Loucy (cell line): Measurements from ENCODE around the gene ANG.

Experiments
- H2AFZ ChIP-seq: fragments of 200-600 bp; sonication (generic); 2 replicates; pipeline ENCODE4 v1.6.0; 2016; ENCODE audit warnings: antibody characterized with exemption, mild to moderate bottlenecking, low read length, moderate library complexity
- H3F3A ChIP-seq: fragments of 200-600 bp; 2 replicates; pipeline ENCODE4 v1.6.0; 2016; ENCODE audit warnings: antibody characterized with exemption, low read depth, mild to moderate bottlenecking
- H3K27me3 ChIP-seq: fragments of 200-600 bp; sonication (generic); 2 replicates; pipeline ENCODE4 v1.6.1; 2014; ENCODE audit warnings: low read length, mild to moderate bottlenecking; ENCODE audit not compliant: insufficient read depth, poor library complexity, severe bottlenecking
- H3K36me3 ChIP-seq: fragments of 200-600 bp; sonication (generic); 2 replicates; pipeline ENCODE4 v1.6.1; 2016; ENCODE audit warnings: low read length; ENCODE audit not compliant: insufficient read depth
- H3K4me1 ChIP-seq: fragments of 200-600 bp; sonication (generic); 2 replicates; pipeline ENCODE4 v1.5.1; 2014; ENCODE audit warnings: low read length, mild to moderate bottlenecking; ENCODE audit not compliant: insufficient read depth, poor library complexity, severe bottlenecking
- H3K4me2 ChIP-seq: fragments of 200-600 bp; sonication (generic); 2 replicates; pipeline ENCODE4 v1.6.0; 2014; ENCODE audit warnings: antibody characterized with exemption, low read length, low read depth, mild to moderate bottlenecking; ENCODE audit not compliant: poor library complexity, severe bottlenecking
- H3K4me3 ChIP-seq: fragments of 200-600 bp; sonication (generic); 2 replicates; pipeline ENCODE4 v1.5.1; 2014; ENCODE audit warnings: low read length, mild to moderate bottlenecking, mixed read lengths; ENCODE audit not compliant: poor library complexity, severe bottlenecking
- H3K79me2 ChIP-seq: fragments of 200-600 bp; sonication (generic); 2 replicates; pipeline ENCODE4 v1.6.1; 2014; ENCODE audit warnings: low read length; ENCODE audit not compliant: insufficient read depth
- H3K9ac ChIP-seq: fragments of 200-600 bp; sonication (generic); 2 replicates; pipeline ENCODE4 v1.6.0; 2014; ENCODE audit warnings: mild to moderate bottlenecking, low read depth, low read length, moderate library complexity; ENCODE audit not compliant: poor library complexity, severe bottlenecking
- H3K9me2 ChIP-seq: fragments of 200-600 bp; sonication (generic); replicated peaks from 2 replicates; pipeline ENCODE4 v1.6.1; 2016; ENCODE audit warnings: low read depth, low read length, mixed read lengths
- H3K9me3 ChIP-seq: fragments of 200-600 bp; sonication (generic); 2 replicates; pipeline ENCODE4 v1.6.1; 2014; ENCODE audit warnings: mild to moderate bottlenecking, antibody characterized with exemption, low read length, low read depth; ENCODE audit not compliant: insufficient read depth
- H4K20me1 ChIP-seq: fragments of 200-600 bp; sonication (generic); 2 replicates; pipeline ENCODE4 v1.6.0; 2014; ENCODE audit warnings: antibody characterized with exemption, low read length, mild to moderate bottlenecking; ENCODE audit not compliant: insufficient read depth, poor library complexity, severe bottlenecking
- EZH2phosphoT487 ChIP-seq: fragments of 200-600 bp; IDR thresholded peaks from 2 replicates; pipeline ENCODE4 v1.6.1; 2018; ENCODE audit warnings: antibody characterized with exemption, mild to moderate bottlenecking, moderate library complexity, borderline replicate concordance
- TF ChIP-seq, protein P1 (sequence below): fragments of 200-600 bp; sonication (generic); conservative IDR thresholded peaks from 2 replicates; pipeline ENCODE4 v1.5.1; 2014; ENCODE audit warnings: mild to moderate bottlenecking, antibody characterized with exemption, low read length

ANG gene

DNA sequence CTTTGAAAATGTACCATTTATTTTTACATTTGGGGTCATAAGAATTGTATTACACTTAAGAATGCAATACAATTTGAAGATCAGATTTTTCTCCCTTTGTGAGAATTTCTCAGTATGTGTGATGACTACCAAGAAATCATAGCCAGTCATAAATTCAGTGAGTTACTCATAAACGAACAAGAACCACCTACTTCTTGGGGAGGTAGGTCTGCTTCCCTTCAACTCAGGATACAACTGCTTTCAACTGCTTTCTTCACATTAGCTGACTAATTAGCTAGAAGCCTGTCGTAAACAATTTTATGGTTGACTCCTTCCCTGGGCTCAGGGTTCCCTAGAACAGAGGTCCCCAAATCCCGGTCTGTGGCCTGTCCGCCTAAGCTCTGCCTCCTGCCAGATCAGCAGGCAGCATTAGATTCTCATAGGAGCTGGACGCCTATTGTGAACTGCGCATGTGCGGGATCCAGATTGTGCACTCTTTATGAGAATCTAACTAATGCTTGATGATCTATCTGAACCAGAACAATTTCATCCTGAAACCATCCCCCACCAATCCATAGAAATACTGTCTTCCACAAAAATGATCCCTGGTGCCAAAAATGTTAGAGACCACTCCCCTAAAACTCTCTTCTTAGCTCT, 3.7 kb downstream of the ANG start:
- no peak overlapping the region for H2AFZ ChIP-seq
- no peak overlapping the region for H3K9ac ChIP-seq
- H3K4me2 ChIP-seq, result no peak overlapping the region
- no peaks in the 10 kb centered on the region for H3K79me2 ChIP-seq
- H3K9me2 ChIP-seq, result no peaks in the 10 kb centered on the region
- peaks cover under 1% of the 10 kb centered on the region for H3K4me1 ChIP-seq
- TF ChIP-seq EZH2phosphoT487, result no peak
- TF ChIP-seq, protein P1, sequence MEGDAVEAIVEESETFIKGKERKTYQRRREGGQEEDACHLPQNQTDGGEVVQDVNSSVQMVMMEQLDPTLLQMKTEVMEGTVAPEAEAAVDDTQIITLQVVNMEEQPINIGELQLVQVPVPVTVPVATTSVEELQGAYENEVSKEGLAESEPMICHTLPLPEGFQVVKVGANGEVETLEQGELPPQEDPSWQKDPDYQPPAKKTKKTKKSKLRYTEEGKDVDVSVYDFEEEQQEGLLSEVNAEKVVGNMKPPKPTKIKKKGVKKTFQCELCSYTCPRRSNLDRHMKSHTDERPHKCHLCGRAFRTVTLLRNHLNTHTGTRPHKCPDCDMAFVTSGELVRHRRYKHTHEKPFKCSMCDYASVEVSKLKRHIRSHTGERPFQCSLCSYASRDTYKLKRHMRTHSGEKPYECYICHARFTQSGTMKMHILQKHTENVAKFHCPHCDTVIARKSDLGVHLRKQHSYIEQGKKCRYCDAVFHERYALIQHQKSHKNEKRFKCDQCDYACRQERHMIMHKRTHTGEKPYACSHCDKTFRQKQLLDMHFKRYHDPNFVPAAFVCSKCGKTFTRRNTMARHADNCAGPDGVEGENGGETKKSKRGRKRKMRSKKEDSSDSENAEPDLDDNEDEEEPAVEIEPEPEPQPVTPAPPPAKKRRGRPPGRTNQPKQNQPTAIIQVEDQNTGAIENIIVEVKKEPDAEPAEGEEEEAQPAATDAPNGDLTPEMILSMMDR, result no peak
- no peak overlapping the region for H3K4me3 ChIP-seq
- H3F3A ChIP-seq, result no peaks in the 10 kb centered on the region
- H4K20me1 ChIP-seq, result no peaks in the 10 kb centered on the region
- no peaks in the 10 kb centered on the region for H3K36me3 ChIP-seq
- H3K9me3 ChIP-seq, result no peaks in the 10 kb centered on the region
- no peaks in the 10 kb centered on the region for H3K27me3 ChIP-seq

DNA sequence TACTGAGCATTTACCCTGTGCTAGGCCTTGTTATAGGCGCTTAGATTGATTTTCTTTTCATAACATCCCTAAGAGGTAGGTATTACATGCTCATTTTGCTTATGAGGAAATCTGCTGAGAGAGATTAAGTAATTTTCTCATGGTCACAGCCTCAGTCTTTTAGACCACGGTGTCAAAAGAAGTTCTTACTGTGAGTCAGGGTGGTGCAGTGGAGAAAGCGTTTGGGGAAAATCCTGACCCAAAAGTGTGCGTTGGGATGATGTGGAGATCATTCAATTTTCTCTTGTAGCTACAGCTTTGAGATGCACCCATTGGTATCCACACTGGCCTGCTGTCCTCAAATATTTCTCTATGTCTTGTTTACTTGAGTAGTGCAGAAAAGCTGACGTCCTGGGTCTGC, 8.2 kb downstream of the ANG start:
- Histone ChIP-seq H3K9ac (no peak overlapping the region), H3K36me3 (no peaks in the 10 kb centered on the region), H3K9me2 (no peaks in the 10 kb centered on the region), H3K4me3 (no peak overlapping the region), H3F3A (no peaks in the 10 kb centered on the region), H2AFZ (peak overlapping the region; percentile 83), H3K4me2 (no peak overlapping the region), H3K9me3 (no peaks in the 10 kb centered on the region), H3K4me1 (peaks cover 4% of the 10 kb centered on the region), H3K79me2 (no peaks in the 10 kb centered on the region), H3K27me3 (no peaks in the 10 kb centered on the region), H4K20me1 (no peaks in the 10 kb centered on the region)
- TF ChIP-seq, protein P1, result no peak
- TF ChIP-seq EZH2phosphoT487, result no peak

DNA sequence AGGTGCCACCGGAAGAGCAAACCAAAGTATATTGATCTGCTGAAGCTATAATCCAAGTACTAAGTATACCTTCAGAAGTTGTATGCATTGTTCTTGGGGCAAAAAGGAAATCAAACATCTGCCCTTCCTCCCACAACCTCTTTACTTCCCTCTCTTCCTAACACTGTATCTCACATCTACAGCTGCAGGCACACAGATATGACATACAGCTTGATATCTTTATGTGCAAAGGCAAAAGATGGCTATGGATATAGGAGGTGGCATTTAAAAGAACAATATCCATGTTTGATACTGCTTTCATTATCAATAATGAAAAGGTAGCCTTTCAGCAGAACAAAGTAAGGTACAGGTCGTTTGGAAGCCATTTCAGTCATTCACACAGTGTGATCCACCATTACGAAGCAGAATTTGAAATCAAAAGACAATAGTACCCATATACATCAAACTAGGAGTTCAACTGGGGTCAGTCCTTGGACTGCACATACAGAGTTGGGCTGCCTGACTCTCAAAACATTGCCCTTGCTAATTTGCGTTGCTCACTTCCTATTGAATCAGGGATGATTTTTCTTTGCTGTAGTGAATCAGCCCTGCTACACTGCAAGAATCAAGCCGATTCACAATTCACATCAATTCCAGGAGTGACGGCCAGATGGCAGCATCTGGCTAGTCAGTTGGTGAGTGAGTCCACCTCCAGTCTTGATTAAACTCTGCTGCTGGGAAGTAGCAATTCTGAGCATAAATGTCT, 8.9 kb downstream of the ANG start:
- Histone ChIP-seq H3F3A (no peaks in the 10 kb centered on the region), H2AFZ (peak overlapping the region; percentile 83), H3K9me3 (no peaks in the 10 kb centered on the region), H3K9ac (no peak overlapping the region), H3K27me3 (no peaks in the 10 kb centered on the region), H3K79me2 (no peaks in the 10 kb centered on the region), H3K4me2 (peak overlapping the region; percentile 29), H3K9me2 (no peaks in the 10 kb centered on the region), H3K4me3 (no peak overlapping the region), H4K20me1 (no peaks in the 10 kb centered on the region), H3K4me1 (peaks cover 4% of the 10 kb centered on the region), H3K36me3 (no peaks in the 10 kb centered on the region)
- TF ChIP-seq, protein P1, result peak; percentile 90
- TF ChIP-seq EZH2phosphoT487, result no peak
